ENCODE data around the gene TAT. TPM values are rescaled to one million over a fixed set of nuclear protein-coding genes. Genes with fewer than 3 reads are reported as not detected.

The TAT gene
- polyA plus RNA-seq, 1 donor (not counting 4 experiments of a cell fraction or from before 2014, with no cell fraction given), result not detected

DNA sequence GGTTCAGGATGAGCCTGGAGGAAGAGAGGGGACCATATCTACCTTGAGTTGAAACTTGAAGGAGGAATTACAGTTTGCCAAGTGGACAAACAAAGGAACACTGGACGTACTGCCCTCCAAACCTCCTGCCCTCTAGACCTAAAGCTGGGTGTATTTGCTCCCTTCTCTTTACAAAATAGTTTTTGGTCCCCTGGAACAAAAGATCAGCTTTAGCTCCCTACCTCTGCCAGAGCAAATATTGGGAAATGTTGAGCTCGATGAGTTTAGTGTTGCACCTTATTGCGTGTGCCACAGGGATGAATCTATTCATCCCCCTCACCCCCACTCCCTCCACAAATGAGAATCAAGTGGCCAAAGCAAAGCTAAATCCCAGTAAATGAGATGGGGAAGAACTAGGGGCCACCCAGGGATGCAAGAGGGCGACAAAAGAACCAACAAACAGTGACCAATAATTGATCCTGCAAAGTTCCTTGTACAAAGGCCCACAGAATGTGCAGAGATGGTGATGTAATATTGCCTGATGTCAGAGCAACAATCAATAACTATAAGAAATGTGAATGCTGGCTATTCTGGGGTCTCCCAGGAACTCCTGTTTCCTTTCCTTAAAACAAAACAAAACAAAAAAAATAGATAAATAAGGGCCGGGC lies 17.2 kb upstream of the TAT start:
- no peaks in the 10 kb centered on the region for H3K9me3 ChIP-seq (ENCODE audit: control insufficient read depth, low read depth, low read length)
- no peak overlapping the region for H3K4me3 ChIP-seq (ENCODE audit: control insufficient read depth in 2 of 3, extremely low read depth in 1 of 3, insufficient read depth in 2 of 3, low read depth in 1 of 3, low read length in 3 of 3)
- H3K27me3 ChIP-seq (ENCODE audit: control insufficient read depth, extremely low read depth, insufficient read depth, low read length), result no peaks in the 10 kb centered on the region
- H3K9ac ChIP-seq (ENCODE audit: control insufficient read depth, extremely low read depth, insufficient read depth, low read length), result no peak overlapping the region
- TF ChIP-seq EZH2 (IDR thresholded peaks at IDR 0.05; ENCODE audit: low read length) (no peak), CTCF (optimal IDR thresholded peaks at IDR 0.05 in 1 of 3, IDR thresholded peaks at IDR 0.05 in 1 of 3, conservative IDR thresholded peaks at IDR 0.05 in 1 of 3; ENCODE audit: extremely low read depth in 1 of 3, insufficient read depth in 2 of 3, low read length in 3 of 3) (no peak)
- no peaks in the 10 kb centered on the region for H3K9me1 ChIP-seq (ENCODE audit: control insufficient read depth, extremely low read depth, insufficient read depth, low read length)
- DNase-seq (ENCODE audit: low read depth, low spot score) (no peak), FAIRE-seq (no peak)
- H3K36me3 ChIP-seq (ENCODE audit: control insufficient read depth in 2 of 2, extremely low read depth in 1 of 2, insufficient read depth in 2 of 2, low read length in 2 of 2), result no peaks in the 10 kb centered on the region
- H3K4me2 ChIP-seq (ENCODE audit: control insufficient read depth, extremely low read depth, insufficient read depth, low read depth, low read length), result no peak overlapping the region
- no peak overlapping the region for H2AFZ ChIP-seq (ENCODE audit: control insufficient read depth, low read length)
- dilution Hi-C loops (cut with MboI; ENCODE audit: extremely low pct_ligation_motif_present, low sequenced_read_pairs), result no loop called here
- no peaks in the 10 kb centered on the region for H3K79me2 ChIP-seq (ENCODE audit: control insufficient read depth, insufficient read depth, low read length)
- H3K4me1 ChIP-seq (ENCODE audit: control insufficient read depth, extremely low read depth, insufficient read depth, low read length), result no peaks in the 10 kb centered on the region
- no peaks in the 10 kb centered on the region for H4K20me1 ChIP-seq (ENCODE audit: control insufficient read depth, extremely low read depth, insufficient read depth, low read length)
- H3K27ac ChIP-seq (ENCODE audit: control insufficient read depth, insufficient read depth, low read length), result no peak overlapping the region

DNA sequence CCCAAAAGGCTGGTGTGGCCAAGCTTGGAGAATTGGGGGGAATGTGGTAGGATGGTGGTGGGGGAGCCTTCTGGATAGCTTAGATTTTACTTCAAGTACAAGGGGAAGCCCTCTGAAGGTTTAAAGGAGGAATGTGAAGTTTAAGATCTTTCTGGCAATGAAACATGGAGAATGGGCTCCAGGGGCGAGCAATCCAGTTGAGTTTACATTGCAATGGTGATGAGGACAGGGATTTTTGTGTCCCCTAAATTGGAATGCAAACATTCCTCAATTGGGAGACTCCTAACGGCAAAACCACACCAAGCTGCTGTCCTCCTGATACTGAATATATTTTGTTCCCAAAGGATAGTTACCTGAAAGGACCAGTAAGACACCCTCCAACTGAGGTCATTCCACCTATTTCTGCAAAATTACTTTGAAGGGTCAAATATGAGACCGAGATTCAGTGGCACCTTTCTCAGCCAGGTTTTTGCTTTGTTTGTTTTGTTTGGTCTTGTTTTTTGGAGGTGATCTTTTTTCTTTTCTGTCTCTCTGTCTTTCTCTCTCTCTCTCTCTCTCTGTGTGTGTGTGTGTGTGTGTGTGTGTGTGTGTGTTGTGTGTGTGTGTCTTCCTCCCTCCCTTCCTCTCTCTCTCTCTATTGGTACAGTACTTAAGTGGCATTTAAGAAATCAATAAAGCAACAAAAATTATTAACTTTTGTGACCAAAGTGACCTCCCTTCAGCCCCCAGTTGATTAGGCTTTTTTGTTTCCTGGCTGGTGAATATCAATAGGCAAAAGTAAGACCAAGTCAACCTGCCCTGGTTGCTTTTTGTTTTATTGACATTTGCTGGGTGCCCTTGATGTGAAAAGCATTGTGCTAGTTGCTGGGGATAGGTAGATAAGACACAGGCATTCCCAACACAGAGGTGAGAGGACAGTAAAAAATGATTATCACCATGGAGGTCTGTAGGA lies 16.4 kb upstream of the TAT start:
- no peaks in the 10 kb centered on the region for H3K9me1 ChIP-seq (ENCODE audit: control insufficient read depth, extremely low read depth, insufficient read depth, low read length)
- H3K27ac ChIP-seq (ENCODE audit: control insufficient read depth, insufficient read depth, low read length), result no peak overlapping the region
- H3K9ac ChIP-seq (ENCODE audit: control insufficient read depth, extremely low read depth, insufficient read depth, low read length), result no peak overlapping the region
- H3K79me2 ChIP-seq (ENCODE audit: control insufficient read depth, insufficient read depth, low read length), result no peaks in the 10 kb centered on the region
- no peak for TF ChIP-seq CTCF (optimal IDR thresholded peaks at IDR 0.05 in 1 of 3, IDR thresholded peaks at IDR 0.05 in 1 of 3, conservative IDR thresholded peaks at IDR 0.05 in 1 of 3; ENCODE audit: extremely low read depth in 1 of 3, insufficient read depth in 2 of 3, low read length in 3 of 3)
- TF ChIP-seq EZH2 (IDR thresholded peaks at IDR 0.05; ENCODE audit: low read length), result no peak
- no peaks in the 10 kb centered on the region for H3K36me3 ChIP-seq (ENCODE audit: control insufficient read depth in 2 of 2, extremely low read depth in 1 of 2, insufficient read depth in 2 of 2, low read length in 2 of 2)
- H4K20me1 ChIP-seq (ENCODE audit: control insufficient read depth, extremely low read depth, insufficient read depth, low read length), result no peaks in the 10 kb centered on the region
- dilution Hi-C loops (cut with MboI; ENCODE audit: extremely low pct_ligation_motif_present, low sequenced_read_pairs), result no loop called here
- no peaks in the 10 kb centered on the region for H3K27me3 ChIP-seq (ENCODE audit: control insufficient read depth, extremely low read depth, insufficient read depth, low read length)
- H3K4me3 ChIP-seq (ENCODE audit: control insufficient read depth in 2 of 3, extremely low read depth in 1 of 3, insufficient read depth in 2 of 3, low read depth in 1 of 3, low read length in 3 of 3), result no peak overlapping the region
- FAIRE-seq, result no peak
- no peak overlapping the region for H2AFZ ChIP-seq (ENCODE audit: control insufficient read depth, low read length)
- no peaks in the 10 kb centered on the region for H3K9me3 ChIP-seq (ENCODE audit: control insufficient read depth, low read depth, low read length)
- no peak for DNase-seq (ENCODE audit: low read depth, low spot score)
- H3K4me2 ChIP-seq (ENCODE audit: control insufficient read depth, extremely low read depth, insufficient read depth, low read depth, low read length), result no peak overlapping the region
- H3K4me1 ChIP-seq (ENCODE audit: control insufficient read depth, extremely low read depth, insufficient read depth, low read length), result no peaks in the 10 kb centered on the region
